Left lung (tissue), 10 donors: Measurements from ENCODE around the gene LRP5. TPM values are rescaled to one million over a fixed set of nuclear protein-coding genes. Genes with fewer than 3 reads are reported as not detected.

Experiments
- ATAC-seq: fragments of 200-7000 bp; cut with Tn5 transposase; one replicate; pipeline ENCODE4 v1.9.1; 2020; ENCODE audit warnings: moderate library complexity
- DNase-seq, 4 donors: peaks; one replicate each; pipeline ENCODE4 v3.0.0-alpha.2; 2013 to 2020
- H3K27ac ChIP-seq, 2 donors: fragments of 200-600 bp; sonication (generic) in 1 of 2; one replicate each; pipeline versions ENCODE4 v1.5.0 to v1.8.0; 2020 to 2021
- H3K27me3 ChIP-seq, 2 donors: fragments of 200-600 bp; sonication (generic) in 1 of 2; one replicate each; pipeline versions ENCODE4 v1.5.0 to v1.8.0; 2020 to 2021
- H3K36me3 ChIP-seq, 2 donors: fragments of 200-600 bp; sonication (generic) in 1 of 2; one replicate each; pipeline versions ENCODE4 v1.5.0 to v1.8.0; 2020 to 2021
- H3K4me1 ChIP-seq, 2 donors: fragments of 200-600 bp; one replicate each; pipeline ENCODE4 v1.8.0; 2021
- H3K4me3 ChIP-seq, 2 donors: fragments of 200-600 bp; sonication (generic) in 1 of 2; one replicate each; pipeline versions ENCODE4 v1.5.0 to v1.8.0; 2020 to 2021; ENCODE audit warnings: mild to moderate bottlenecking in 1 of 2
- H3K9me3 ChIP-seq, 2 donors: fragments of 200-600 bp; sonication (generic) in 1 of 2; one replicate each; pipeline versions ENCODE4 v1.5.0 to v1.8.0; 2020 to 2021
- CTCF ChIP-seq, 2 donors: fragments of 200-600 bp; sonication (generic) in 1 of 2; IDR thresholded peaks; one replicate each; pipeline versions ENCODE4 v1.5.0 to v1.8.0; 2021; ENCODE audit warnings: antibody characterized with exemption in 2 of 2
- intact Hi-C, 2 donors: fragments of 100-400 bp; cut with DNase I; formaldehyde crosslinking; loops; one replicate each; pipeline versions ENCODE4 v1.11.2 to v1.14.2; 2022
- polyA plus RNA-seq, 6 donors: library from polyadenylated mRNA; unstranded; fragments of 120-200 nt; gene quantifications; one replicate each; pipeline ENCODE4 v1.2.1, GENCODE V29; 2013; ENCODE audit not compliant: insufficient read length in 6 of 6
- total RNA-seq, 2 donors: library from RNA; stranded (reverse); fragmentation: NEBNext Ultra II Directional; extraction: Animal tissue kit (Norgen Biotek cat#: 25700); gene quantifications; one replicate each; pipeline ENCODE4 v1.2.1, GENCODE V29; 2021
- donor health status: DM: no; HTN: yes; CAD: no.
- donor health status: DM: no; HTN: no; CAD: no.

Gene LRP5
- total and polyA plus RNA-seq, 8 donors = 48.9 to 71.9 (median 57.4) TPM

GRCh38 chr11:68365943-68366435 is 53.6 kb downstream of the LRP5 start:
- Histone ChIP-seq H3K27me3 (no peaks in the 10 kb centered on the region), H3K9me3 (no peaks in the 10 kb centered on the region), H3K27ac (no peak overlapping the region), H3K36me3 (peaks cover 0 to 12% of the 10 kb centered on the region in 2 donors), H3K4me1 (peaks cover 0 to 12% of the 10 kb centered on the region in 2 donors), H3K4me3 (no peak overlapping the region)
- ATAC-seq = no peak
- intact Hi-C loops = no loop called here
- no peak for TF ChIP-seq CTCF (IDR thresholded peaks at IDR 0.05)
- no peak for DNase-seq

GRCh38 chr11:68367252-68367651 is 54.9 kb downstream of the LRP5 start:
- Histone ChIP-seq H3K4me1 (peaks cover 0 to 23% of the 10 kb centered on the region in 2 donors), H3K36me3 (peaks cover 0 to 12% of the 10 kb centered on the region in 2 donors), H3K4me3 (no peak overlapping the region), H3K9me3 (no peaks in the 10 kb centered on the region), H3K27me3 (no peaks in the 10 kb centered on the region), H3K27ac (no peak overlapping the region)
- TF ChIP-seq CTCF (IDR thresholded peaks at IDR 0.05) = no peak
- no peak for ATAC-seq
- no peak for DNase-seq
- intact Hi-C loops = no loop called here

- no peaks in the 10 kb centered on the region for H3K9me3 ChIP-seq
- peaks cover 9 to 38% of the 10 kb centered on the region in 2 donors for H3K4me1 ChIP-seq
- H3K27ac ChIP-seq = no peak overlapping the region
- H3K27me3 ChIP-seq = peaks cover 0 to 8% of the 10 kb centered on the region in 2 donors
- intact Hi-C loops = no loop called here
- TF ChIP-seq CTCF (IDR thresholded peaks at IDR 0.05) = no peak
- DNase-seq = no peak
- H3K4me3 ChIP-seq = no peak overlapping the region
- peaks cover 0 to 12% of the 10 kb centered on the region in 2 donors for H3K36me3 ChIP-seq
- ATAC-seq = no peak
Measured at GRCh38 chr11:68369756-68370155, 57.4 kb downstream of the LRP5 start.

GRCh38 chr11:68370211-68371111 is 58.1 kb downstream of the LRP5 start:
- Histone ChIP-seq H3K4me1 (peaks cover 12 to 44% of the 10 kb centered on the region in 2 donors), H3K27me3 (peaks cover 0 to 8% of the 10 kb centered on the region in 2 donors), H3K4me3 (no peak overlapping the region), H3K27ac (peak overlapping the region in 1 of 2 donors; percentile 18), H3K36me3 (peaks cover 0 to 12% of the 10 kb centered on the region in 2 donors), H3K9me3 (no peaks in the 10 kb centered on the region)
- peak; percentile 37 for ATAC-seq
- intact Hi-C loops = no loop called here
- no peak for TF ChIP-seq CTCF (IDR thresholded peaks at IDR 0.05)
- DNase-seq = no peak
